Measurements from ENCODE around the gene SGMS1.

The SGMS1 gene

DNA sequence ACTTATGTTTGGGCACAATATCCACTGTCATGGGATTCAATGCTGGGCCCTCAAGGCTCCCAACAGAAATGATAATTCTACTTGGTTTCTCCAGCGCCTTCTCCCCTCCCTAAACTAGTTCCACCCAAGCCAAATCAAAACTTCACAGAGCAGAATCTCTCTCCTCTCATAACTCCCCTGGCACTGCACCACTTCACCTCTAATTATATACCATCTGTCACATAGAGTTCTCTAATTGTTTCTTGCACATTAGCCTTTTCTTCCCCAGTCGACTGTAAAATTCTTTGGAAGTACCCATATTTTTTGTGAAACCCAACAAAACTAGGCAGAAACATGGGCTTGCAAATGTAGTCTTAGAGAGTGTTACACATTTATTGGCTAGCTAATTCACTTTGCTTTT, 8.1 kb downstream of the SGMS1 start:
- DNase-seq (ENCODE audit: low read depth): no peak
- TF ChIP-seq, protein P1, sequence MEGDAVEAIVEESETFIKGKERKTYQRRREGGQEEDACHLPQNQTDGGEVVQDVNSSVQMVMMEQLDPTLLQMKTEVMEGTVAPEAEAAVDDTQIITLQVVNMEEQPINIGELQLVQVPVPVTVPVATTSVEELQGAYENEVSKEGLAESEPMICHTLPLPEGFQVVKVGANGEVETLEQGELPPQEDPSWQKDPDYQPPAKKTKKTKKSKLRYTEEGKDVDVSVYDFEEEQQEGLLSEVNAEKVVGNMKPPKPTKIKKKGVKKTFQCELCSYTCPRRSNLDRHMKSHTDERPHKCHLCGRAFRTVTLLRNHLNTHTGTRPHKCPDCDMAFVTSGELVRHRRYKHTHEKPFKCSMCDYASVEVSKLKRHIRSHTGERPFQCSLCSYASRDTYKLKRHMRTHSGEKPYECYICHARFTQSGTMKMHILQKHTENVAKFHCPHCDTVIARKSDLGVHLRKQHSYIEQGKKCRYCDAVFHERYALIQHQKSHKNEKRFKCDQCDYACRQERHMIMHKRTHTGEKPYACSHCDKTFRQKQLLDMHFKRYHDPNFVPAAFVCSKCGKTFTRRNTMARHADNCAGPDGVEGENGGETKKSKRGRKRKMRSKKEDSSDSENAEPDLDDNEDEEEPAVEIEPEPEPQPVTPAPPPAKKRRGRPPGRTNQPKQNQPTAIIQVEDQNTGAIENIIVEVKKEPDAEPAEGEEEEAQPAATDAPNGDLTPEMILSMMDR (IDR thresholded peaks at IDR 0.05; ENCODE audit: low read length, missing control alignments): no peak
- no peak overlapping the region for H3K4me3 ChIP-seq (replicated peaks; ENCODE audit: low read depth, low read length)

DNA sequence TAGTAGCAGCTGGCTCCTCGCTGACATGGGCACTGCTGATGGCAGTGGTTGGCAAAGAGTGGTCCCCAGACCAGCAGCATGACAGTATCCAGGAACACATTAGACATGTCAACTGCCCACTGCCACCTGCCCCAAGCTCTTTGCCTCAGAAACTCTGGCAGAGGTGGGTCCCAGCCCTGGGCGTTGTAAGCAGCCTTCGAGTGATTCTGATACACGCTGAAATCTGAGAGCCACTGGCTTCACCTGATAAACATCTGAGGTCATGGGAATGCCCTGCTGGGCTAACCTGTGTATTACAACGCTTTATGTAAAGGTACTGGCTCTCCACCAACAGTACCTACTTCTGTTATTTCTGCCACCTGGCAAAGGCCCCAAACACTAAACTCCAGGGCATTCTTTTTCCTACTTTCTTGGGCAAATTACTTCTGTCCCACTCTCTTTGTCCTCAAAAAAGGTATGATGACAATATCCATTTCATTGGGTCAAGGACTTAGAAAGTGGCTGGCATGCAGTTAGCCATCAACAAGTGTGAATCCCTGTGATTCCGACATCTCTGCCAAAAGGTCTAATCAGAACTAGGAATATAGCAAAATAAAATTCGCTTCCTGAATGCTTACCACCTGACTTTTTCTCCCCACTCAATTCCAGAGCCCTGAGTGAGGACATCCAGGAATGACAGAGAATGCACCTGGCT, 9.2 kb downstream of the SGMS1 start:
- DNase-seq (ENCODE audit: low read depth): no peak
- no peak overlapping the region for H3K4me3 ChIP-seq (replicated peaks; ENCODE audit: low read depth, low read length)
- TF ChIP-seq, protein P1 (IDR thresholded peaks at IDR 0.05; ENCODE audit: low read length, missing control alignments): no peak

DNA sequence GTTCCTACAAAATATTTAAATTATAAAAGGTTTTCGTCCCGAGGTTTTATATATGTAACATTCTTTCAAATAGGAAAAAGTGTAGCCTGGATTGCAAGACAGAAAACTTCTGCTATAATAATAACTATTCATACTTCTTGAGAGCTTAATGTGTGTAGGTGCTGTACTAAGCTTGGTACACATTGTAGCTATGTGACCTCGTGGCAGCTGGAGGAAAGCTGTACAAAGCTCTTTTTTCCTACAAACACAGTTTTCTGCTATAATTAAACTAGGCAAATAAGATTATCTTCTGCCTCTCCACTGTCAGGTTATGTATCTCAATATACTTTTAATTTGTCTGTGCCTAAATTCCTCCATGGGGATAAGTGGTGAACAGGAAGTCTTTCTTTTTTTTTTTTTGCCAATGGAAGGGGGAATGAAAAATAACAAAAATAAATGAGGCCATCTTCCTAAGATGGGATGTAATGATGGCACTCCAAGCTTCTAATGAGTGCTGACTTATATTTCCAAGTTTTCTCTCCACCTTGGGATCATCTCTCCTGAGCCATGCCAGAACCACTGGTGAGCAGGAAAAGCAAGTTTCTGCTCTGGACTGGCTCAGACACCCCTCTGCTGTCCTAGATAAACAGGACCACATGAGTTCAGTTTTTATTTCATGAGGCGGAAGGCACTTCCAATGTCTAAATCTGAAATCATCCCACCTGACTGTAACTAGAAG, 9.9 kb downstream of the SGMS1 start:
- TF ChIP-seq, protein P1 (IDR thresholded peaks at IDR 0.05; ENCODE audit: low read length, missing control alignments): no peak
- DNase-seq (ENCODE audit: low read depth): no peak
- no peak overlapping the region for H3K4me3 ChIP-seq (replicated peaks; ENCODE audit: low read depth, low read length)

DNA sequence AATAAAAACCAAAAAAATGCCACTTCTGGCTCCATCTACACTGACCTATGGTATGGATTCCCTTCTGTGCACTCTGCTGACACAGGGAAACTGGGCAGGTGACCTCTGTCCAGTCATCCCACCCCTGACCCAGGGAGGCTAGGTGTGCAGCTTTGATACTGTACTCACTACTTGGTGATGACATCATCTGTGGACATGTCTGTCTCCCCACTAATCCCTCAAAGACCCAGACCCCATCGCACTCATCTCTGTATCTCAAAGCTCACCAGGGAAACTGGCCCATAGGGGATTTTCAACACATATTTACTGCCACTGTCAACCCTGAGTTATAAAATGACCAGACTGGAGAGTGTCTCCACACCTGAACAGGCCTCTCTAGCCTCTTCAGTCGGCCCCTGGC, 10.6 kb downstream of the SGMS1 start:
- no peak for DNase-seq (ENCODE audit: low read depth)
- no peak overlapping the region for H3K4me3 ChIP-seq (replicated peaks; ENCODE audit: low read depth, low read length)
- TF ChIP-seq, protein P1 (IDR thresholded peaks at IDR 0.05; ENCODE audit: low read length, missing control alignments): no peak

DNA sequence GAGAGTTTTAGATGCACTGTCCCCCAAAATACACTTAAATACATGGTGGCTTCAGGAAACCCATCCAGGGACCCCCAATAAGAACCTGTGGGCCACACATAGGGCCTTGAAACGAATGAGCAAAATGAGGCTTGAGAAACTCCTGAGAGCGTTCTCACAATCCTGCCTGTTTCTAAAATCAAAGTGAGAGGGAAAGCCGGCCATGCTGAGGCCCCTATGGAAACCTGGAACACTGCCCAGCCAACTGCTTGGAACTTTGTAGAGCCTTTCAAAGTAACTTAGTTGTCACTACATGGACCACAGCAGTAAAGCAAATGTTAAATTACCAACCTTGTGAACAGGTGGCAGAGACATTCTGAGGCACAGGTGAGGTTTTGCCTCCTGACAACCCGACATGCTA, 13.4 kb downstream of the SGMS1 start:
- H3K4me3 ChIP-seq (replicated peaks; ENCODE audit: low read depth, low read length): no peak overlapping the region
- DNase-seq (ENCODE audit: low read depth): no peak
- TF ChIP-seq, protein P1 (IDR thresholded peaks at IDR 0.05; ENCODE audit: low read length, missing control alignments): no peak

DNA sequence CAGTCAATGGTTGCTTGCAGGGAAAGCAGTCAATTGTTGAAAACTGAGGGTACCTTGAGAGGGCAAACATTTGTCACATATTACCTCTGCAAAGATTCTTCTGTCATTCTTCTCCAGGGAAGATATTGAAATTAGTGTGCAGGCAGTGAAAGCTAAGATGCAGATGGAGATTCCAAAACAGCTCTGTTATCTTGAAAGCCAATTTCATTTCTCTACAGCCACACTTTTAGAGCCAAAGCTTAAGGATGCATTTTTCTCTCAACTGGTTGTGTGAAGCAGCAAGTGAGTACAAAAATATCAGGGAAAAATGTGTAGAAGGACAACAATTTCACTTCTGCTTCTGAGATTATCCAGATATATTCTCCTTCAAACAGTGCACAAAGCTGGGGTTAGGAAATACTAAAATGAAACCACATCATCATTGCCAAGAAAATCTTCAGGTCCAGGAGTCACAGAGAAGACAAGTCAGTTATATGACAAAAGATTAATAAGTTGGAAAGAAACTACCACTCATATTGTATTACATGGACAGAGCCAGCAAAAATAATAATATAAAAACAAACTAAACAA, 16.3 kb downstream of the SGMS1 start:
- TF ChIP-seq, protein P1 (IDR thresholded peaks at IDR 0.05; ENCODE audit: low read length, missing control alignments): no peak
- no peak for DNase-seq (ENCODE audit: low read depth)
- no peak overlapping the region for H3K4me3 ChIP-seq (replicated peaks; ENCODE audit: low read depth, low read length)

All from fibroblast of pulmonary artery (primary cell).